ENCODE data around the gene SERINC2. TPM values are rescaled to one million over a fixed set of nuclear protein-coding genes. Genes with fewer than 3 reads are reported as not detected.

The SERINC2 gene
- total and polyA plus RNA-seq, 9 of the 15 experiments (the other 6 are each of a cell fraction or from before 2014, with no cell fraction given) = 0.07 to 1.2 (median 0.70) TPM; not detected in 2

DNA sequence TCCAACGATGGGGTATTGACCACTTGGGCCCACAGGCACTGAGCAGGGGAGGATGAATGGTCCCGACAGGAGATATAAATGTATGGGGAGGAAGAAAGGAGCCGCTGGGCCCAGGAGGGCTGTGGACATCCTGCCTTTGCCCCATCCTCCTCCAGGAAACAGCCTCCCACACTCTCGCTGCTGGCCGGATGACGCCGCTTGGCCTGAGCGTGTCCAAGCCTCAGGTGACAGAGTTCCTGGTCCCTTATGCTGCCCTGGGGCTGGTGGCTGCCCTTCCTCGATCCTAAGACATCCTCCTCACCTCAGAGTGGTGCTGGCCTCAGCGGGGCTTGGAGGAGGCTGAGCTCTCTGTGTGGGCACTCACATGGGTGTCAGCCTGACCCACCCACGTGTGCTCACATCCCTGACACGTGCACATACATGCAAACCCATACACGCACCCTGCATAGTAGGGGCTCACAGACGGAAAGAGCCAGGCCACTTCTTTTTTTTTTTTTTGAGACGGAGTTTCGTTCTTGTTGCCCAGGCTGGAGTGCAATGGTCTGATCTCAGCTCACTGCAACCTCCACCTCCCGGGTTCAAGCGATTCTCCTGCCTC is 5.9 kb upstream of the SERINC2 start:
- H3K9me1 ChIP-seq (ENCODE audit: control insufficient read depth, insufficient read depth, low read length) = no peaks in the 10 kb centered on the region
- 0 out of 2 replicates have a peak overlapping the region, but pooled peaks have one; percentile 44 for H2AFZ ChIP-seq (ENCODE audit: low read depth, low read length)
- intact Hi-C loops (cut with micrococcal nuclease) = no loop called here
- no peak overlapping the region for H3K4me3 ChIP-seq
- no peak overlapping the region for H3K4me2 ChIP-seq (ENCODE audit: insufficient read depth, low read length)
- ChIA-PET POLR2A (interaction anchor here (0.6 kb wide), 1 partner anchor 28 kb away, joined by 3 read pairs; no protein-coding TSS in a partner anchor), CTCF (ENCODE audit: low intra/inter-chr PET ratio) (no interaction called here)
- 30% methylated on average over 18 of the region's 18 CpGs for WGBS (ENCODE audit: insufficient coverage, low coverage, missing lambda C conversion rate)
- no peaks in the 10 kb centered on the region for H3K36me3 ChIP-seq (ENCODE audit: control insufficient read depth, insufficient read depth, low read length)
- FAIRE-seq (no peak), DNase-seq (ENCODE audit: extremely low read depth in 1 of 4, low spot score in 3 of 4) (no peak), ATAC-seq (no peak)
- H3K4me1 ChIP-seq (replicated peaks in 1 of 2; ENCODE audit: control insufficient read depth in 2 of 2, insufficient read depth in 2 of 2, low read length in 2 of 2) = peaks cover 17% of the 10 kb centered on the region in 2 experiments; a peak in 4 of 5 replicates
- no peak overlapping the region for H3K27ac ChIP-seq (ENCODE audit: extremely low read depth, low read depth, low read length)
- peaks cover 0 to 6% of the 10 kb centered on the region in 2 experiments; a peak in 1 of 5 replicates for H3K27me3 ChIP-seq (ENCODE audit: control insufficient read depth in 2 of 2, insufficient read depth in 2 of 2, low read length in 2 of 2)
- H4K20me1 ChIP-seq (replicated peaks; ENCODE audit: control insufficient read depth, insufficient read depth, low read length) = no peaks in the 10 kb centered on the region
- H3K79me2 ChIP-seq (ENCODE audit: control insufficient read depth, insufficient read depth, low read length) = no peaks in the 10 kb centered on the region
- peak overlapping the region in 1 of 2 experiments; percentile 54; a peak in 1 of 4 replicates for H3K9ac ChIP-seq (ENCODE audit: insufficient read depth in 1 of 2, low read depth in 2 of 2, low read length in 2 of 2)
- in situ Hi-C loops (cut with MboI) = no loop called here
- BruUV-seq (replicated peaks) = no TSS peak
- H3K9me3 ChIP-seq (replicated peaks; ENCODE audit: control insufficient read depth, insufficient read depth, low read depth, low read length) = no peaks in the 10 kb centered on the region
- TF ChIP-seq ZNF551 (CRISPR knock-in tag; IDR thresholded peaks at IDR 0.05) (no peak), THRAP3 (IDR thresholded peaks at IDR 0.05; ENCODE audit: borderline replicate concordance) (no peak), CBFA2T3 (IDR thresholded peaks at IDR 0.05) (no peak), TBL1XR1 (IDR thresholded peaks at IDR 0.05; ENCODE audit: low read length in 2 of 2) (no peak), RCOR1 (IDR thresholded peaks at IDR 0.05; ENCODE audit: borderline replicate concordance in 1 of 2, low read depth in 2 of 2, low read length in 2 of 2) (no peak), FOS (IDR thresholded peaks at IDR 0.05; ENCODE audit: extremely low read depth, insufficient read length) (no peak), SMARCA5 (IDR thresholded peaks at IDR 0.05) (no peak), EGR1 (conservative IDR thresholded peaks at IDR 0.05) (peak; percentile 42), NBN (IDR thresholded peaks at IDR 0.05; ENCODE audit: low read depth) (no peak), LEF1 (IDR thresholded peaks at IDR 0.05) (no peak), NRF1 (conservative IDR thresholded peaks at IDR 0.05 in 1 of 2, IDR thresholded peaks at IDR 0.05 in 1 of 2) (no peak), CCAR2 (IDR thresholded peaks at IDR 0.05; ENCODE audit: low read depth, low read length) (no peak)
- TF ChIP-seq, protein P1, sequence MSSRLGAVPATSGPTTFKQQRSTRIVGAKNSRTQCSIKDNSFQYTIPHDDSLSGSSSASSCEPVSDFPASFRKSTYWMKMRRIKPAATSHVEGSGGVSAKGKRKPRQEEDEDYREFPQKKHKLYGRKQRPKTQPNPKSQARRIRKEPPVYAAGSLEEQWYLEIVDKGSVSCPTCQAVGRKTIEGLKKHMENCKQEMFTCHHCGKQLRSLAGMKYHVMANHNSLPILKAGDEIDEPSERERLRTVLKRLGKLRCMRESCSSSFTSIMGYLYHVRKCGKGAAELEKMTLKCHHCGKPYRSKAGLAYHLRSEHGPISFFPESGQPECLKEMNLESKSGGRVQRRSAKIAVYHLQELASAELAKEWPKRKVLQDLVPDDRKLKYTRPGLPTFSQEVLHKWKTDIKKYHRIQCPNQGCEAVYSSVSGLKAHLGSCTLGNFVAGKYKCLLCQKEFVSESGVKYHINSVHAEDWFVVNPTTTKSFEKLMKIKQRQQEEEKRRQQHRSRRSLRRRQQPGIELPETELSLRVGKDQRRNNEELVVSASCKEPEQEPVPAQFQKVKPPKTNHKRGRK (tag; IDR thresholded peaks at IDR 0.05) = no peak
- TF ChIP-seq, protein P2, sequence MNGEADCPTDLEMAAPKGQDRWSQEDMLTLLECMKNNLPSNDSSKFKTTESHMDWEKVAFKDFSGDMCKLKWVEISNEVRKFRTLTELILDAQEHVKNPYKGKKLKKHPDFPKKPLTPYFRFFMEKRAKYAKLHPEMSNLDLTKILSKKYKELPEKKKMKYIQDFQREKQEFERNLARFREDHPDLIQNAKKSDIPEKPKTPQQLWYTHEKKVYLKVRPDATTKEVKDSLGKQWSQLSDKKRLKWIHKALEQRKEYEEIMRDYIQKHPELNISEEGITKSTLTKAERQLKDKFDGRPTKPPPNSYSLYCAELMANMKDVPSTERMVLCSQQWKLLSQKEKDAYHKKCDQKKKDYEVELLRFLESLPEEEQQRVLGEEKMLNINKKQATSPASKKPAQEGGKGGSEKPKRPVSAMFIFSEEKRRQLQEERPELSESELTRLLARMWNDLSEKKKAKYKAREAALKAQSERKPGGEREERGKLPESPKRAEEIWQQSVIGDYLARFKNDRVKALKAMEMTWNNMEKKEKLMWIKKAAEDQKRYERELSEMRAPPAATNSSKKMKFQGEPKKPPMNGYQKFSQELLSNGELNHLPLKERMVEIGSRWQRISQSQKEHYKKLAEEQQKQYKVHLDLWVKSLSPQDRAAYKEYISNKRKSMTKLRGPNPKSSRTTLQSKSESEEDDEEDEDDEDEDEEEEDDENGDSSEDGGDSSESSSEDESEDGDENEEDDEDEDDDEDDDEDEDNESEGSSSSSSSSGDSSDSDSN (IDR thresholded peaks at IDR 0.05; ENCODE audit: borderline replicate concordance in 1 of 2, low read depth in 2 of 2, low read length in 2 of 2) = no peak
- TF ChIP-seq, protein P3, sequence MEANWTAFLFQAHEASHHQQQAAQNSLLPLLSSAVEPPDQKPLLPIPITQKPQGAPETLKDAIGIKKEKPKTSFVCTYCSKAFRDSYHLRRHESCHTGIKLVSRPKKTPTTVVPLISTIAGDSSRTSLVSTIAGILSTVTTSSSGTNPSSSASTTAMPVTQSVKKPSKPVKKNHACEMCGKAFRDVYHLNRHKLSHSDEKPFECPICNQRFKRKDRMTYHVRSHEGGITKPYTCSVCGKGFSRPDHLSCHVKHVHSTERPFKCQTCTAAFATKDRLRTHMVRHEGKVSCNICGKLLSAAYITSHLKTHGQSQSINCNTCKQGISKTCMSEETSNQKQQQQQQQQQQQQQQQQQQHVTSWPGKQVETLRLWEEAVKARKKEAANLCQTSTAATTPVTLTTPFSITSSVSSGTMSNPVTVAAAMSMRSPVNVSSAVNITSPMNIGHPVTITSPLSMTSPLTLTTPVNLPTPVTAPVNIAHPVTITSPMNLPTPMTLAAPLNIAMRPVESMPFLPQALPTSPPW (CRISPR knock-in tag; IDR thresholded peaks at IDR 0.05) = no peak
- TF ChIP-seq, protein P4, sequence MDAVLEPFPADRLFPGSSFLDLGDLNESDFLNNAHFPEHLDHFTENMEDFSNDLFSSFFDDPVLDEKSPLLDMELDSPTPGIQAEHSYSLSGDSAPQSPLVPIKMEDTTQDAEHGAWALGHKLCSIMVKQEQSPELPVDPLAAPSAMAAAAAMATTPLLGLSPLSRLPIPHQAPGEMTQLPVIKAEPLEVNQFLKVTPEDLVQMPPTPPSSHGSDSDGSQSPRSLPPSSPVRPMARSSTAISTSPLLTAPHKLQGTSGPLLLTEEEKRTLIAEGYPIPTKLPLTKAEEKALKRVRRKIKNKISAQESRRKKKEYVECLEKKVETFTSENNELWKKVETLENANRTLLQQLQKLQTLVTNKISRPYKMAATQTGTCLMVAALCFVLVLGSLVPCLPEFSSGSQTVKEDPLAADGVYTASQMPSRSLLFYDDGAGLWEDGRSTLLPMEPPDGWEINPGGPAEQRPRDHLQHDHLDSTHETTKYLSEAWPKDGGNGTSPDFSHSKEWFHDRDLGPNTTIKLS (IDR thresholded peaks at IDR 0.05; ENCODE audit: borderline replicate concordance, low read depth) = no peak

Data from K562 (cell line).